Bronchial epithelial cell (primary cell): Measurements from ENCODE around the gene GAN. TPM values are rescaled to one million over a fixed set of nuclear protein-coding genes. Genes with fewer than 3 reads are reported as not detected.

ENCODE experiments used
- DNase-seq: peaks from one replicate; pipeline ENCODE4 v3.0.0-alpha.2; 2010; ENCODE audit warnings: low read depth
- FAIRE-seq: peaks from 2 replicates; lab custom pipeline; 2011; peaks lifted over from hg19 to GRCh38; lab: Jason Lieb, UNC
- H3K27me3 ChIP-seq: 2 replicates; pipeline ENCODE4 v1.5.1; 2011; ENCODE audit warnings: low read length; ENCODE audit not compliant: control insufficient read depth, insufficient read depth
- H3K36me3 ChIP-seq: 2 replicates; pipeline ENCODE4 v1.5.1; 2011; ENCODE audit warnings: low read length; ENCODE audit not compliant: control insufficient read depth, insufficient read depth
- H3K4me3 ChIP-seq: 2 replicates; pipeline ENCODE4 v1.5.1; 2011; ENCODE audit warnings: mild to moderate bottlenecking, low read depth, low read length, control low read depth
- CTCF ChIP-seq: IDR thresholded peaks from 2 replicates; pipeline ENCODE4 v1.5.1; 2011; ENCODE audit warnings: mild to moderate bottlenecking, moderate library complexity, low read length, control low read depth, inconsistent platforms; ENCODE audit not compliant: insufficient read depth, severe bottlenecking
- total RNA-seq: library from RNA; depleted of rRNA; stranded (reverse); fragments of >200 nt; gene quantifications from 2 replicates; pipeline ENCODE4 v1.2.1, GENCODE V29; 2014

GAN gene
- total RNA-seq, 1 donor from 2014 or later, result 13.7 TPM

GRCh38 chr16:81273223-81273950, 41.4 kb upstream of the GAN start:
- no peaks in the 10 kb centered on the region for H3K36me3 ChIP-seq
- no peaks in the 10 kb centered on the region for H3K27me3 ChIP-seq
- DNase-seq (no peak), FAIRE-seq (no peak)
- no peak overlapping the region for H3K4me3 ChIP-seq
- TF ChIP-seq CTCF, result no peak

- Histone ChIP-seq H3K36me3 (no peaks in the 10 kb centered on the region), H3K27me3 (no peaks in the 10 kb centered on the region), H3K4me3 (no peak overlapping the region)
- TF ChIP-seq CTCF, result no peak
- DNase-seq (no peak), FAIRE-seq (no peak)
Observed at GRCh38 chr16:81275064-81275532, 39.7 kb upstream of the GAN start.

GRCh38 chr16:81275795-81276194, 39.0 kb upstream of the GAN start:
- no peaks in the 10 kb centered on the region for H3K36me3 ChIP-seq
- no peaks in the 10 kb centered on the region for H3K27me3 ChIP-seq
- no peak for DNase-seq
- no peak for TF ChIP-seq CTCF
- no peak for FAIRE-seq
- H3K4me3 ChIP-seq, result no peak overlapping the region

GRCh38 chr16:81276323-81276722, 38.4 kb upstream of the GAN start:
- FAIRE-seq, result no peak
- no peak for TF ChIP-seq CTCF

GRCh38 chr16:81277541-81278080, 37.2 kb upstream of the GAN start:
- FAIRE-seq (no peak), DNase-seq (peak; percentile 68)
- Histone ChIP-seq H3K27me3 (no peaks in the 10 kb centered on the region), H3K4me3 (no peak overlapping the region), H3K36me3 (no peaks in the 10 kb centered on the region)
- TF ChIP-seq CTCF, result no peak

More at GRCh38 chr16:81276323-81276722, 38.4 kb upstream of the GAN start:
- Histone ChIP-seq H3K36me3 (no peaks in the 10 kb centered on the region), H3K4me3 (no peak overlapping the region), H3K27me3 (no peaks in the 10 kb centered on the region)
- no peak for DNase-seq
